KMS-11 (cell line): ENCODE results near the gene CD5L.
A peak's percentile ranks its signal among the peaks of the same experiment; 100 is the strongest.

Source experiments
- H2AFZ ChIP-seq: fragments of 200-600 bp; sonication (generic); 2 replicates; pipeline ENCODE4 v1.6.1; 2016; ENCODE audit warnings: antibody characterized with exemption, mixed run types, low read depth
- H3K27ac ChIP-seq: fragments of 200-600 bp; sonication (generic); 2 replicates; pipeline ENCODE4 v1.6.1; 2016; ENCODE audit warnings: mild to moderate bottlenecking, mixed run types
- H3K27me3 ChIP-seq: fragments of 200-600 bp; sonication (generic); 2 replicates; pipeline ENCODE4 v1.6.1; 2017; ENCODE audit warnings: mild to moderate bottlenecking, low read depth, mixed run types, moderate library complexity; ENCODE audit not compliant: insufficient read depth
- H3K36me3 ChIP-seq: fragments of 200-600 bp; sonication (generic); 2 replicates; pipeline ENCODE4 v1.6.1; 2017; ENCODE audit warnings: mild to moderate bottlenecking, mixed run types; ENCODE audit not compliant: insufficient read depth
- H3K4me1 ChIP-seq: fragments of 200-600 bp; sonication (generic); 2 replicates; pipeline ENCODE4 v1.6.1; 2016; ENCODE audit warnings: mild to moderate bottlenecking, low read depth, mixed run types; ENCODE audit not compliant: poor library complexity, severe bottlenecking
- H3K4me2 ChIP-seq: fragments of 200-600 bp; sonication (generic); 2 replicates; pipeline ENCODE4 v1.7.0; 2016; ENCODE audit warnings: mild to moderate bottlenecking, mixed run types
- H3K4me3 ChIP-seq: fragments of 200-600 bp; sonication (generic); IDR thresholded peaks from 2 replicates; pipeline ENCODE4 v1.6.1; 2017; ENCODE audit warnings: low read depth, low read length, mixed read lengths; ENCODE audit not compliant: insufficient read depth
- H3K79me2 ChIP-seq: fragments of 200-600 bp; sonication (generic); 2 replicates; pipeline ENCODE4 v1.6.1; 2016; ENCODE audit warnings: low read depth, mixed run types; ENCODE audit not compliant: insufficient read depth
- H3K9ac ChIP-seq: fragments of 200-600 bp; sonication (generic); 2 replicates; pipeline ENCODE4 v1.6.1; 2016; ENCODE audit warnings: mild to moderate bottlenecking, mixed run types
- H4K20me1 ChIP-seq: fragments of 200-600 bp; sonication (generic); 2 replicates; pipeline ENCODE4 v1.6.1; 2016; ENCODE audit warnings: mild to moderate bottlenecking, mixed run types; ENCODE audit not compliant: insufficient read depth
- CTCF ChIP-seq: fragments of 200-600 bp; sonication (generic); conservative IDR thresholded peaks from 2 replicates; pipeline ENCODE4 v1.6.1; 2017; ENCODE audit warnings: low read depth, mild to moderate bottlenecking, antibody characterized with exemption, low read length, moderate library complexity, mixed read lengths

The CD5L gene

DNA sequence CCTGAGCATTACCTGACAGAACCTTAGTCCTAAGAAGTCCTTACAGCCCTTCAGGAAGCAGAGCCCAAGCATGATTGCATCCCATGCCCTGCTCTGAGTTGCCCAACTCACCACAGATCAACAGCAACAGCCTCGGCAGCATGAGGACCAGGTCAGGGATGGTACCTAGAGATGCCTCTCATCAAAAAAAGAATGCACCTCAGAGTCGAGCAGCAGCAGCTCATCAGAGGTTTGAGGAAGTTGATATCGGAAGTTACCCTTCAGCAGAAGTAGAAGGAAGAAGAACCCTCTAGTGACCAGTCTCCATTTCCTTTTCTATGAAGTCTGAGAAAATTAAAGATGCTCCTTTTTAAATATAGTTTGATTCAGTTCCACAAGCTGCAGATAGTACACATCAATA, 21.7 kb downstream of the CD5L start, which contains the start of gene FCRL1:
FCRL1 (minus strand) TSS at position 225 of the 400 bp plus-strand sequence; CDS start at position 142, 83 bp downstream.
- Histone ChIP-seq H3K27ac (no peak within 1 kb of the TSS), H3K27me3 (no peaks in the 10 kb centered on the region), H3K36me3 (no peaks in the 10 kb centered on the region), H4K20me1 (no peaks in the 10 kb centered on the region), H2AFZ (no peak within 1 kb of the TSS), H3K4me2 (no peak within 1 kb of the TSS), H3K4me1 (no peaks in the 10 kb centered on the region), H3K79me2 (no peaks in the 10 kb centered on the region), H3K4me3 (no peak within 1 kb of the TSS), H3K9ac (no peak within 1 kb of the TSS)
- TF ChIP-seq CTCF = no peak

DNA sequence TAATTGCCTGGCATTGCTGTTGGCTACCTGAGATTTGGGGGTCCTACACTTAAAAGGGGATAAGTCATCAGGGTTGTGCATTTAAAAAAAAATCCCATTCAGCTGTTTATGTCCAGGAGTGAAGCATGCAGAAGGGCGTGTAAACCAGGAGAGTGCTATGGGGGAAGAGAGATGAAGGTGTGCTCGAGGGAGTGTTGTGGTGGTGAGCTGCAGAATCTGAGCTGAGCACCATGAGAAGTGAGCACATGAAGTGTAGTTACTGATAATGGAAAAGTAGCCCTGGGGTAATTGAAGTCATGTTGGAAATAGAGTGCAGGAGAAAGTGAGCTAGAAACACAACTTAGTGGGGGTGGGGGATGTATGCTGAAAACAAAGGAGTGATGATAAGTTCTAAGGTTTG, 22.4 kb downstream of the CD5L start:
- no peaks in the 10 kb centered on the region for H4K20me1 ChIP-seq
- no peak overlapping the region for H3K9ac ChIP-seq
- no peaks in the 10 kb centered on the region for H3K4me1 ChIP-seq
- H2AFZ ChIP-seq = no peak overlapping the region
- H3K4me3 ChIP-seq = no peak overlapping the region
- no peaks in the 10 kb centered on the region for H3K27me3 ChIP-seq
- H3K4me2 ChIP-seq = no peak overlapping the region
- H3K79me2 ChIP-seq = no peaks in the 10 kb centered on the region
- no peak overlapping the region for H3K27ac ChIP-seq
- H3K36me3 ChIP-seq = no peaks in the 10 kb centered on the region
- TF ChIP-seq CTCF = no peak

- no peaks in the 10 kb centered on the region for H4K20me1 ChIP-seq
- H3K9ac ChIP-seq = no peak overlapping the region
- no peaks in the 10 kb centered on the region for H3K27me3 ChIP-seq
- no peaks in the 10 kb centered on the region for H3K79me2 ChIP-seq
- H3K36me3 ChIP-seq = no peaks in the 10 kb centered on the region
- no peak overlapping the region for H2AFZ ChIP-seq
- H3K4me2 ChIP-seq = no peak overlapping the region
- no peak overlapping the region for H3K27ac ChIP-seq
- H3K4me3 ChIP-seq = no peak overlapping the region
- 0 out of 2 replicates have a peak, but pooled peaks have one; percentile 6 for TF ChIP-seq CTCF
- H3K4me1 ChIP-seq = peaks cover 17% of the 10 kb centered on the region
These were observed 28.3 kb downstream of the CD5L start for GRCh38 chr1:157813269-157813668.

DNA sequence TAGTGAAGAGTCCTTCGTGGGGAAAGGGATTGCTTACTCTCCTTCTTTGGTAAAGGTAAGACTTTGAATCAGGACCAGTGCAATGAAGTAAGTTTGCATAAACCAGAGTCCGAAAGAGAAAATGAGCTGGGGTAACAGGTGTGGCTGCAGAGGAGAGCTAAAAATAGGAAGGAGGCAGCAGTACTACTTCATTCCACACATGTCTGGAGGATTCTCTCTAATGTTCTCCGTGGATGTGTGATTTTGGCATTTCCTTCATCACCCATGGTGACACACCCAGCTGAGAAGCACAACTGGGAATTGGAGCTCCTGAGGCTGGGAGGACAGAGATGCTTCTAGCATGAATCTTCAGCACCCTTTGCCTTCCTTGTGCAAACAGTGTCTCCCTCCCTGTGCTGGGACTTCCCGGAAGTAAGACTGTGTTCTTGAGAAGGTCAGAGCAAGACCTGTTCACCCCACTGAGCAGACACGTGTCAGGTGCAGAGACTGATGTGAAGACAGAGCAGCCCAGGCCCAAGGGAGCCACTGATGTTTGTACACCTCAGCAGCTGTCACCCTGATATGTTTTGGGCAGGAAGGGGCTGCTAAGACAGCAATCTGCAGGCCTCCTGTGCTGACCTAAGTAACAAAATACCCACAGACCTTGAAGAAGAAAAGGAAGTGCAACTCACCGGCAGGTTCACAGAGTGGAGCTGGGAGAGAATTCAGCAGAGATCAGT, 35.0 kb downstream of the CD5L start:
- peak overlapping the region; percentile 42 for H3K9ac ChIP-seq

More for the DNA sequence above, 35.0 kb downstream of the CD5L start:
- no peaks in the 10 kb centered on the region for H3K79me2 ChIP-seq
- no peaks in the 10 kb centered on the region for H3K36me3 ChIP-seq
- peak overlapping the region; percentile 79 for H2AFZ ChIP-seq
- H3K27ac ChIP-seq = peak overlapping the region; percentile 80
- peak overlapping the region; percentile 97 for H3K4me2 ChIP-seq
- H3K4me3 ChIP-seq = peak overlapping the region; percentile 54
- no peaks in the 10 kb centered on the region for H4K20me1 ChIP-seq
- no peak for TF ChIP-seq CTCF
- no peaks in the 10 kb centered on the region for H3K27me3 ChIP-seq
- H3K4me1 ChIP-seq = peaks cover 59% of the 10 kb centered on the region
